ENCODE measurements around the gene RPS6KA1.

Gene RPS6KA1

GRCh38 chr1:26546375-26546774 is 16.8 kb downstream of the RPS6KA1 start:
- in situ Hi-C loops (cut with HindIII; ENCODE audit: low sequenced_read_pairs) = no loop called here
- no peak overlapping the region for H3K4me3 ChIP-seq (ENCODE audit: low read depth, low read length)
- no peak for TF ChIP-seq CTCF (IDR thresholded peaks at IDR 0.05; ENCODE audit: low read depth, low read length, missing control alignments)
- DNase-seq (ENCODE audit: low read depth) = no peak

- H3K4me3 ChIP-seq (ENCODE audit: low read depth, low read length) = no peak overlapping the region
Measured at GRCh38 chr1:26546819-26547218, 17.3 kb downstream of the RPS6KA1 start.

GRCh38 chr1:26548841-26549240 is 19.3 kb downstream of the RPS6KA1 start:
- TF ChIP-seq CTCF (IDR thresholded peaks at IDR 0.05; ENCODE audit: low read depth, low read length, missing control alignments) = no peak
- no peak for DNase-seq (ENCODE audit: low read depth)
- in situ Hi-C loops (cut with HindIII; ENCODE audit: low sequenced_read_pairs) = no loop called here
- H3K4me3 ChIP-seq (ENCODE audit: low read depth, low read length) = no peak overlapping the region

More at GRCh38 chr1:26546819-26547218, 17.3 kb downstream of the RPS6KA1 start:
- in situ Hi-C loops (cut with HindIII; ENCODE audit: low sequenced_read_pairs) = no loop called here
- no peak for TF ChIP-seq CTCF (IDR thresholded peaks at IDR 0.05; ENCODE audit: low read depth, low read length, missing control alignments)
- no peak for DNase-seq (ENCODE audit: low read depth)

GRCh38 chr1:26550946-26551345 is 21.4 kb downstream of the RPS6KA1 start:
- in situ Hi-C loops (cut with HindIII; ENCODE audit: low sequenced_read_pairs) = no loop called here
- H3K4me3 ChIP-seq (ENCODE audit: low read depth, low read length) = no peak overlapping the region
- no peak for DNase-seq (ENCODE audit: low read depth)
- TF ChIP-seq CTCF (IDR thresholded peaks at IDR 0.05; ENCODE audit: low read depth, low read length, missing control alignments) = no peak

- DNase-seq (ENCODE audit: low read depth) = no peak
- no peak overlapping the region for H3K4me3 ChIP-seq (ENCODE audit: low read depth, low read length)
- in situ Hi-C loops (cut with HindIII; ENCODE audit: low sequenced_read_pairs) = no loop called here
- TF ChIP-seq CTCF (IDR thresholded peaks at IDR 0.05; ENCODE audit: low read depth, low read length, missing control alignments) = no peak
Measured at GRCh38 chr1:26552720-26553119, 23.2 kb downstream of the RPS6KA1 start.

- no peak for TF ChIP-seq CTCF (IDR thresholded peaks at IDR 0.05; ENCODE audit: low read depth, low read length, missing control alignments)
- H3K4me3 ChIP-seq (ENCODE audit: low read depth, low read length) = no peak overlapping the region
- in situ Hi-C loops (cut with HindIII; ENCODE audit: low sequenced_read_pairs) = no loop called here
- DNase-seq (ENCODE audit: low read depth) = no peak
Measured at GRCh38 chr1:26553942-26554682, 24.6 kb downstream of the RPS6KA1 start.

All from astrocyte of the cerebellum (primary cell).